HS-5 (cell line): Measurements from ENCODE around the gene CEP104.

Experiments used
- DNase-seq: peaks from one replicate; pipeline ENCODE4 v3.0.0-alpha.2; 2012; ENCODE audit warnings: low read depth

CEP104 gene

DNA sequence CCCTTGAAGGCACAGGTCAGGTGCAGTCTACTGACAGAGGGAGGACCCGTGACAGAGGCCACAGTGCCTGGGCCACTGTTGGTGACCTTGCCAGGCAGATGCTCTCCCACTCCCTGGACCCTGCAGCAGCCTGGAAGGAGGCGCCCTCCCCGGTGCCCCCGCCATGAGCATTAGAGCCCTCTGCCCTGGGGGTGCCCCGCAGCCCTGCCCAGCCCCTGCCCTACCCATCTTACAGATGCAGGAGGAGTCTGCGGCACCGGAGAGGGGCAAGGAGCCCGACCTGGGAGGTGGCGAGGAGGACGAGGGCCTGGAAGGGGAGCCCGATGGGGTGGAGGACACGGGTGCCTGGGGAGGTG lies 94.2 kb downstream of the CEP104 start:
- DNase-seq, result no peak

DNA sequence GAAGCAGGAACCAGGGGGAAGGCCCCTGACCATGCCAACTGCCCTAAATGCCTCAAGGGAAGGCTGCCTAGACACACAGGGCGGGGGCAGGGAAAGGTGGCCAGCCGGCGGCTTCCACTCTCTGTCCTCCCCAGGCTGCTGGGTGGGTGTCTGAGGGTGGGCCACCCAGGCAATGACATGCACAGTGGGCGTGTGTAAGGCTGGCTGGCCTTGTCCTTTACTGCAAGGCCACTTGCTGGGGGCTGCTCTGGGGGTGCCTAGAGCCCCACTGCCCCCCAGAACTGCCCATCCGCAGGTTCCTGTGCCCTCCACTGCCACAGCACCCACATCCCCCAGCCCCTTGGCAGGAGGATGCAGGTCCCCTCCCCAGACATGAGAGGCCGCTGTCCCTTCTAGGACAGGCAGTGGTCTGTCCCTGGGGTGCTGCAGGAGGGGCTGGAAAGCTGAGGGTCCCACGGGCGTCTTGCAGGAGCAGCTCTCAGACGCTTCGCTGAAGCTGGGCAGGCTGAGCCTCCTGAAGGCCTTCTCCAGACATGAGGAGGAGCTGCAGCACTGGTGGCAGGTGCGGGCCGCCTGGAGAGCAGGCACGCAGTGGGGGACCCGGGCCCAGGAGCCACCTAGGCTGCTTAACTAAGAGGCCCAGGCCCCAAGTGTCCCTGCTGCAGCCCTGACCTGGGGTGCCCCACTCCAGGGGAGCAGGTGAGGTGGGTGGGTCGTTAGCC lies 94.7 kb downstream of the CEP104 start:
- DNase-seq, result no peak
